Stimulated activated CD4-positive, alpha-beta T cell treated with anti-CD3 and anti-CD28 coated beads, Interleukin-2, amount 100 ng/mL, for 48 hours (primary cell): ENCODE data around the gene NXNL1.
A peak's percentile ranks its signal among the peaks of the same experiment; 100 is the strongest.
"Not testable (repeated sequence)": the region's sequence is repeated elsewhere in the genome, so short reads cannot be mapped to it uniquely, and the experiment has no call there.

ENCODE experiments used
- DNase-seq, 2 donors: peaks; one replicate each; pipeline ENCODE4 v3.0.0-alpha.2; 2020

NXNL1 gene

DNA sequence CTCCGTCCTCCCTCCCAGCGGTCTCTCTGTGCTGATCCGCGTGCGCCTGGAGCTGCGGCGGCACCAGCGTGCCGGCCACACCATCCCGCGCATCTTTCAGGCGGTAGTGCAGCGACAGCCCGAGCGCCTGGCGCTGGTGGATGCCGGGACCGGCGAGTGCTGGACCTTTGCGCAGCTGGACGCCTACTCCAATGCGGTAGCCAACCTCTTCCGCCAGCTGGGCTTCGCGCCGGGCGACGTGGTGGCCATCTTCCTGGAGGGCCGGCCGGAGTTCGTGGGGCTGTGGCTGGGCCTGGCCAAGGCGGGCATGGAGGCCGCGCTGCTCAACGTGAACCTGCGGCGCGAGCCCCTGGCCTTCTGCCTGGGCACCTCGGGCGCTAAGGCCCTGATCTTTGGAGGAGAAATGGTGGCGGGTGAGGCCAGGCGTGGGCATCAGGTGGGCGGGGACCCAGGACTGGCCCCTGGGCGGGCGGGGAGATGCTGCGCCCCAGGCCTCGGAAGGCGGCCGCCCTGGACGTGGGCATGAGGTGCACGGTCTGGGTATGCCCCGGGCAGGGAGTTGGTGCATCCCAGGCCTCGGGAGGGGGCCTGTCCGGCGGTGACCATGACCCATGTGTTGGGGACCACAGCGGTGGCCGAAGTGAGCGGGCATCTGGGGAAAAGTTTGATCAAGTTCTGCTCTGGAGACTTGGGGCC is 26.0 kb upstream of the NXNL1 start:
- DNase-seq, result no peak

DNA sequence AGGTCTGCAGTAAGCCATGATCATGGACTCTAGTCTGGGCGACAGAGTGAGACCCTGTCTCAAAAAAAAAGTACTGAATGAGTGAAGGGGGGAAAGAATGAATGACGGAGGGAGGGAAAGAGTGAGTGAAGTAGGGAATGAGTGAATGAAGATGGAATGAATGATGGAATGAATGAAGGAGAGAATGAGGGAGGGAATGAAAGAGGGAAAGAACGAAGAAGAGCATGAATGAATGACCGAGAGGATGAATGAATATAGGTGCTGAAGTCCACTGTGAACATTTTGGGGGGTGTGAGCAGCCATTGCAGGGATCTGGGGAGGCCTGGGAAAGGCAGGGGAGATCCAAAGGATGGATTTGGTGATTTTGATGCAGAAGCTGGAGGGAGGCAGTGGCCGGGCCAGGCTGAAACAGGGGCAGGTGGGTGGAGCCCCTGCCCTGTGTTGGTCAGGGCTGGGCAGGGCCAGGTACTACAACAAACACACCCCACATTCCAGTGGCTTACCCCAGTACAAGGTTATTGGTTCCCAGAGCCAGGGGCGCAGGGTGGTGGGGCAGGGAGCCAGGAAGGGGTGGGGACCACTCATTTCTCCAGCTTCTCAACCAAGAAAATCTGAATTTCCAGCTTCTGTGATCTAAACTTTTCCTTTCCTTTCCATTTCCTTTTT is 23.9 kb upstream of the NXNL1 start:
- no peak for DNase-seq

DNA sequence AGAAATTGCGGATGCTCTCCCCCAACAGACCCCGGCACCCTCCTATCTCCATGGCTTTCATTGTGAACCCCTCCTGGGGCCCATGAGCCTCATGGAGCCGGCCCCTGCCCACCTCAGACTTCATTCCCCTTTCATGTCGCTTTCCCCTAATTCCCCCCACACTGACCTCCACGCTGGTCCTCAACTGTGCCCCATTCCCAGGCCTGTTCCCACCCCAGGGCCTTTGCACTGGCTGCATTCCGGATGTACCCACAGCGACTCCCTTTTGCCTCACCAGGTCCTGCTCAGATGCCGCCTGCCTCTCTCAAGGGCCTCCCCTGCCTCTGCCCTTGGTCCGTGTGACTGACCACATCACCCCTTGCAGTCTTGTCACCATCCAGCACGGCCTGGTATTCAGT is 22.9 kb upstream of the NXNL1 start:
- DNase-seq, result no peak

DNA sequence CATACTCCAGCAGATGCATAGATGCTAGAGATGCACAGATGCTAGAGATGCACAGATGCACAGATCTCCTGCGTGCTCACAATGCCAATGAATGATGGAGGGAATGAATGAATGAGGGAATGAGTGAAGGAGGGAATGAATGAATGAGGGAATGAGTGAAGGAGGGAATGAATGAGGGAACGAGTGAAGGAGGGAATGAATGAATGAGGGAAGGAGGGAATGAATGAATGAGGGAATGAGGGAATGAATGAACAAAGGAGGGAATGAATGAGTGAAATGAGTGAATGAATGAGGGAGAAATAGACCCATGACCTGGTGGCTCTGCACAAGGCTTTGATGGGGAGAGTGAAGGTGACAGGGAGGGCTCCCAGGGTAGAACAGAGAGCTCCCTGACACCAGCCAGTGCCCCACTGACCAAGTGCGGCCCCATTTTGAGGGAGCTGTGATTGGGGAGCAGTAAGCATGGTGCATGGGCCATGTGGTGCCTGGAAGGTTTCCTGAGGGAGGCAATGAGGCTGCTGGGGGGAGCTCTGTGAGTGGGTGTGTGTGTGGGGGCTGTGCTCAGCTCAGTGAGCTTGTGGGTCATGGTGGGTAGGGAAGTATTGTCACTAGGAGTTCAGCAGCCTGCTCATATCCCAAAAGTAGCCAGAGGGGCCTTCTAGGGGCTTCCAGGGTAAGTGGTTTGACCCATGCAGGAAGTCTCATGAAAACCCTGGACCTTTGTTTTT is 22.3 kb upstream of the NXNL1 start:
- DNase-seq, result no peak

DNA sequence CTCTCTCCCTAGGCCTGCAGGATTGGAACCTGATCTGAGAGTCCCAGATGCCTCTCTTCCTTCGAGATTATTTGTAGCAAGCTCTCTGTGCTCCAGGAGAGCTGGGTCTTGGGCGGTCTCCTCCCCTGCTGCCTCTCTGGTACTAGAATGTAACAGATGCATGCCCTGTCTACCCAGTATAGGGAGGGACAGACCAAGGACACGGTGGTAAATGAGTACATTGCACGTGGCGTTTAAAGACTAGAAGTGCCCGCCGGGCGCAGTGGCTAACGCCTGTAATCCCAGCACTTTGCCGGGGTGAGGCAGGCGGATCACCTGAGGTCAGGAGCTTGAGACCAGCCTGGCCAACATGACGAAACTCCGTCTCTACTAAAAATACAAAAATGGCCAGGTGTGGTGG is 21.3 kb upstream of the NXNL1 start:
- DNase-seq, result no peak

DNA sequence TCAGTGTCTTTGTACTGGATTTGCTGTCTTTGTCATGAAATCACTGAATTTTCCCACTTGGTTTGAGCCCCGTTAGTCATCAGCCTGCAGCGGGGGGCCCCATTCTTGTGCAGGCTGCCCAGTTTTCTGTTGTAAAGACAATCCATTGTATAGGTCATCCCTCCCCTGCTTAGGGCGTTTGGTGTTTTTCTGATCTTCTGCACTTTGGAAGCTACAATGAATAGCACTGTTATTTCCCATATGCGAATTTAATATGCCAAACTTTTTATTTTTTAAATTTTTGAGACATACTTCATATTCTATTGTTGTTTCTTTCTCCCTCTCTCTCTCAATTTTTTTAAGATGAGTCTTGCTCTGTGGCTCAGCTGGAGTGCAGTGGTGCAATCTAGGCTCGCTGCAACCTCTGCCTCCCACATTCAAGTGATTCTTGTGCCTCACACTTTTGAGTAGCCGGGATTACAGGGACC is 18.6 kb upstream of the NXNL1 start:
- no peak for DNase-seq

DNA sequence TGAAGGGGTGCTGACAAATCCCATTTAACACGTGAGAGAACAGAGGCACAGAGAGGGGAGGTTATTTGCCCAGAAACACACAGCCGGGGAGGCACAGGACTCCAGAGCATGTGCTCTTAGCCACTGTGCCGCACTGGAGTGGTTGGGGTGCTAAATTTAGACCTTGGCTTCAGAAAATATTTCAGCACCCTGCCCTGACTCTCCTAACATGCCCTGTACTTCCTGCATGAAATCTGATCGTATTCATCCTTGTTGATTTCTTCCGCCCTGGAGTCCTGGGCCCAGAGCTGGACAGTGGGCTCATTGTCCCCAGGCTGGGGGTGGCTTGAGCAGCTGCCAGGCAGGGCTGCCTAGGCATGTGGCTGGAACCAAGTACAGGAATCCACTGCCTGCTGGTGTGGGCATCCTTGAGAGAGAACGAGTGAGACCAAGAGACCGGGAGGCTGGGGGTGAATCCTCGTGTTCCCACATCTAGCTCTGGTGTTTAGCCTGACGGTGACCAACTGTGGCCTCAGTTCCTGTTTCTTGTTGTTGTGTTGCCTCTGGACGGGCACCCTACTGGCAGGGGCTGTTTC is 14.9 kb upstream of the NXNL1 start:
- no peak for DNase-seq

DNA sequence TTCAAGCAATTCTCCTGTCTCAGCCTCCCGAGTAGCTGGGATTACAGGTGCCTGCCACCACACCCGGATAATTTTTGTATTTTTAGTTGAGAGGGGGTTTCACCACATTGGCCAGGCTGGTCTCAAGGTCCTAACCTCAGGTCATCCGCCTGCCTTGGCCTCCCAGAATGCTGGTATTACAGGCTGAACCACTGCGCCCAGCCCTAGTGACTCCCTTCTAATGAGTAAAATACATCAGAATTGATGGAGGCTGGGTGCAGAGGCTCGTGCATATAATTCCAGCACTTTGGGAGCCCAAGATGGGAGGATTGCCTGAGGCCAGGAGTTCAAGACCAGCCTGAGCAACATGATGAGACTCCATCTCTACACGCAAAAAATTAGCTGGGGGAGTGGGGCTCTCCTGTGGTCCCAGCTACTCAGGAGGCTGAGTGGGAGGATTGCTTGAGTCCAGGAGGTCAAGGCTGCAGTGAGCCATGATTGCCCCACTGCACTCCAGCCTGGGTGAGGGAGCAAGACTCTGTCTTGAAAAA is 14.3 kb upstream of the NXNL1 start:
- DNase-seq, result not testable (repeated sequence)

DNA sequence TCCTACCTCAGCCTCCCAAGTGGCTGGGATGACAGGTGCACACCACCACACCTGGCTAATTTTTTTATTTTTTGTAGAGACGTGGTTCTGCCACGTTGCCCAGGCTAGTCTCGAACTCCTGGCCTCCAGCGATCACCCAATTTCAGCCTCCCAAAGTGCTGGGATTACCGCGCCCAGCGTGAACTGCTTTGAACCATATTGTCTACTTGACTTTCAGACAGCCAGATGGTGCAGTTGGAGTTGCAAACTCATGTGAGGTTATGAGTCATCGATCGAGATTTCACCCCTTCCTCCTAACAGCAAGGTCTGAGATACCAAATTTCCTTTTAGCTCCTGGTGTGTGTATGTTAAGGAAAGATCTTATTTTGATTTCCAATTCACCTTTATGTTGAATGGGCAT is 12.3 kb upstream of the NXNL1 start:
- no peak for DNase-seq

DNA sequence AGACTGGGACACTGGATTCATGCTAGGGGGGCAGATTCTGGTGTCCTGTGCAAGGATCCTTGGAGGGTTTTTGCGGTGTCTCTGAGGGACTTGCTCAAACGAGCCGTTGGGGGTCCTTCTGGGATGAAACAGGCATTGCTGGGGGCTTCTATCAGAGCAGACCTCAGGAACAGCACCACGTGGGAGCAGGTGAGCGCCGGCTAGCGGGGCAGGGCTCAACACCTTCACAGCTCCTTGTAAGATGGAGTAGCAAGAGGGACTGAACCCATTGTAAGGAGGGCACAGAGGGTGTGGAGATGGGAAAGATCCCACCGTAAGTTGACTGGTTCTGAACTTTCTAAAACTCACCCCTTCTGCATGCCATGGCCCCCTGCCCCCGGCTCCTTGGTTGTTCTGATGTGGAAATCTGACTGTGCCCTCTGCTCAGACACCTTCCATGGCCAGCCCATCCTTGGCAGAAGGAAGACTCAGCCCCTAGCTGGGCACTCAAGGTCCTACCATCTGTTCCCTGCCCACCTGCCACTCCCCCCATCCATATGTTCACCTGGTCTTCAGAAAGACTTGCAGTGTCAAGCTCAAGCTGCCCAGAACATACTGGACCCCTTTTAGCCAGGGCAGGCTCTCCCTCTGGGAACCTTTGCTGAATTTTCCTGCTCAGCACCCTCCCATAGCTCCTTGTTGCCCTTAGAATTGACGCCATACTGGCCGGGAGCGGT is 10.8 kb upstream of the NXNL1 start:
- DNase-seq, result no peak

DNA sequence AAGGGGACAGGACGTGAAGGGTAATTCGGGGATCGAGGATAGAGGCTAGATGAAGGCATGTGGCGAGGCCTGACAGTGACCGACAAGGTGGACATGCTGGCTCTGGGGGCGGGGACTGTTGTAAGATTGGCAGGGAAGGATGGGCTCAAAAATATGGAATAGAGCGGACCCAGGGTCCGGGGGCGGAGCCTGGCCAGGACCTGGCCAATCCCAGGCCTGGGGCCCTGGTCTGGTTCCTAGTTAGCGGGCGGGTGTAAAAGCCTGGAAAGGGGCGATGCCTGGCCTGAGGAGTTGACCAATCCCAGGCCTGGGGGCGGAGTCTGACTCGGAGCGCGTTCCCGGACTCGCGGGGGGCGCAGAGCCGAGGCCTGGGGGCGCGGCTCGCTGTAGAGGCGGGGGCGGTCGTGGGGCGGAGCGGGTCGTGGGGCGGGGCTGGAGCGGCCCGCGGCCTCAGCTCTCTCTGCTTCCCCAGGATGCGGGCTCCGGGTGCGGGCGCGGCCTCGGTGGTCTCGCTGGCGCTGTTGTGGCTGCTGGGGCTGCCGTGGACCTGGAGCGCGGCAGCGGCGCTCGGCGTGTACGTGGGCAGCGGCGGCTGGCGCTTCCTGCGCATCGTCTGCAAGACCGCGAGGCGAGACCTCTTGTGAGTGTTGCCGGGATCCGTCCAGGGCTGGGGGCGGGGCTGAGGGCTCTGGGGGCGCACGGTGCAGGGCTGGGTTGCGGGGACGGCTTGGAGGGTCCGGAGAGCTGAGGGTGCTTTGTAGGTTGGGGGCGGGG is 9.5 kb upstream of the NXNL1 start, which contains the start of gene SLC27A1:
SLC27A1 (plus strand) TSS at position 457 of the 774 bp plus-strand sequence; CDS start at position 474, 17 bp downstream.
- peak; percentile 83 to 84 for DNase-seq

DNA sequence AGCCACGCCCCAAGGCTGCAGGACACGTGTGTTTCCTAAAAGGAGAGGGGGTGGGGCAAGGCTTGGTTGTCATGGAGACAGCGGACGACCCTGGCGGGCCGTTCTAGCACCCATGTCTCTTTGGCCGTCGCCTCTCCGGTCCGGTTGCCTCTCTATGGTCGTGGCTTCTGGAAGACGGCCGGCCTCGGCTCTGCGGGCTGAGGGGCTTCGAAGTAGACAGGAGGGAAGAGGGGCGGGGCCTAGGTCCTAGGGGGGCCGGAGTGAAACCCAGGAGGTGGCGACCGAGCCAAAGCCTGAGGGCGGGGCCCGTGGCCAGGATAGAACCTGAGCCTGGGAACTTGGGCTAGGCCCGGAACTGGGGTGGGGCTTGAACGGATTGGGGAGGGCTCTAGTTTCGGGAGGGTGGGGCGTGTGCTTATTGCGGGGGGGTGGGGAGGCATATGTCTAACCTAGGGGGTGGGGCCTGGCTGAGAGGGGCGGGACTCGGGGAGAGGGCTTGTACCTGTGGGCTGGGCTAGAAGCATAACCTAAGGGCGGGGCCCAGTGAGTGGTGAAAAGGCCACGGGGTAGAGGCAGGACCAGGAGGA is 8.8 kb upstream of the NXNL1 start:
- DNase-seq, result peak; percentile 77 to 80

DNA sequence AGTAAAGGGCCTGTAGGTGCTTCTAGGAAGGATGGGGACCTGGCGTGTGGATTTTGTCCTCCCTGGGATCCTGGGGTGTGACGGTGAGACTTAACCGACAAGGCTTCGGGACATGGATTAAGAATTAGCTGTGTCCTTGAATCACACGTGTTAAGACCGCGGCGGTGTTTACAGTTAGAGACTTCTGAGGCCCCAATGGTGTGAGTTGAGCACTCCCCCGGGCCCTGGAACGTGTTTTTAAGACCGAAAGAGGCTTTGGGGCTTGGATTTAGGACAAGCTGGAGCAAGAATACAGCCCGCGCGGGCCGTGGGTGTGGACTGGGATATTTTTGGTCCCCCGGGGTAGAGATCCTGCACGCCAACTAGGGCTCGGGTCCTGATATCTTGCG is 8.4 kb upstream of the NXNL1 start:
- no peak for DNase-seq

DNA sequence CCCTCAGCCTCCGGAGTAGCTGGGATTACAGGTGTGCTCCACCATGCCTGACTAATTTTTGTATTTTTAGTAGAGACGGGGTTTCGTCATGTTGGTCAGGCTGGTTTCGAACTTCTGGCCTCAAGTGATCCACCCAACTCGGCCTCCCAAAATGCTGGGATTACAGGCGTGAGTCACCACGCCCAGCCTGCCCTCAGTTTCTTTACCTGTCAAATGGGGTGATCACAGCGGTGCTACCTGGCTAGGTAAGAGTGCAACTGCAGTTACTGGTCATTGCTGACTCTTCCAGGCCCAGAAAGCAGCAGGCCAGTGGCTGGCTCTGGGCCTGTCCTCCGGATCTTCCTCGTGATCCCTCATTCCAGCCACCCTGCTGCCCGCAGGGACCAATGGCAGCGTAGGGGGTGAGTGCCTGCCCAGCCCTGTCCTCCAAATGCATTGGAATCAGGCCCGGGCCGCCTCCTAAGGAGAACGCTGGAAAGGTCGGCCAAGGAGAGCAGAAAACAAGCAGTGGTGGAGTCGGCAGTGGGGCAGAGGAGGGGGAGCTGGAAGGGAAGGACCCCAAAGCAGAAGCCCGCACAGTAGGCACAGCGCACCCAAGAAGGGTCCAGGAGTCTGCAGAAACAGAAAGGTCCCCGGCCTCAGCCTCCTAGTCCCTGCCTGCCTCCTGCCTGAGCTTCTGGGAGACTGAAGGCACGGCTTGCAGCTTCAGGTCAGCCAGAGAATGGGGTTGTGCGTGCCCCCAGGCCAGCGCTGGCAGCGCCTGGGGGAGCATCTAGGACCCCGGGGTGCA is 7.8 kb upstream of the NXNL1 start:
- no peak for DNase-seq

DNA sequence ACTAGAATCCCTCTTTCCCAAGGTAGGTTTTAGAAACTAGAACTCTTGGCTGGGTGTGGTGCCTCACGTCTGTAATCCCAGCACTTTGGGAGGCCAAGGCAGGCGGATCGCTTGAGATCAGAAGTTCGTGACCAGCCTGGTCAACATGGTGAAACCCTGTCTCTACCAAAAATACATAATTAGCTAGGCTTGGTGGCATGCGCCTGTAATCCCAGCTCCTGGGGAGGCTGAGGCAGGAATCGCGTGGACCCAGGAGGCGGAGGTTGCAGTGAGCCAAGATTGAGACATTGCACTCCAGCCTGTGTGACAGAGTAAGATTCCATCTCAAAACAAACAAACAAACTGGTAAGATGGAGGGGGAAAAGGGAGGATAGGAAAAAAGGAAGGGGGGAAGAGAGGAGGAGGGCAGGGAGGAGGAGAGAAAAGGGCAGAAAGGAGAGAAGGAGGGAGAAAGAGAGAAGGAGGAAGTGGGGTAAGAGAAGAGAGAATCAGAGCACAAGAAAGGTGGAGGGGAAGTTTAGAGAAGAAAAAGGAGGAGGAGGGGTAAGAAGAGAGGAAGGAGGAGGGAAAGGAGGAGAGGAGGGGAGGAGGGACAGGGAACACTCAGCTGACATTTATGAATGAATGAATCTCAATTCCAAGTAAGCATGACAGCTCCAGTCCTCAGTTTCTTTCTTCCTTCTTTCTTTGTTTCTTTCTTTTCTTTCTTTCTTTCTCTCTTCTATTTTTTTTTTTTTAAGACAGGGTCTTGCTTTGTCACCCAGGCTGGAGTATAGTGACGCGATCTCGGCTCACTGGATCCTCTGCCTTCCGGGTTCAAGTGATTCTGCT is 7.0 kb upstream of the NXNL1 start:
- DNase-seq, result no peak

DNA sequence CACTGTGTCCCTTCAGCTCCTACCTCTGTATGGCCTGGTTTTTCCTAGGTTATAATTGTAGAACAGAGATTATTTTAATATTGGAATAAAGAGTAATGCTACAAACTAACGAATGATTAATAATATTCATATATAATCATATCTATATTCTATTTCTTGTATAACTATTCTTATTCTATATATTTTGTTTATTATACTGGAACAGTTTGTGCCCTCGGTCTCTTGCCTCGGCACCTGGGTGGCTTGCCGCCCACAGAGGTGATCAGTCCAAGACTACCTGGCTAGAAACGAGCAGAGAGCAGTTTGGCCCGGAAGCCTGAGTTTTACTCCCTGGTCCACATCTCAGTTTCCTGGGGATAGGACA is 5.7 kb upstream of the NXNL1 start:
- DNase-seq, result no peak

DNA sequence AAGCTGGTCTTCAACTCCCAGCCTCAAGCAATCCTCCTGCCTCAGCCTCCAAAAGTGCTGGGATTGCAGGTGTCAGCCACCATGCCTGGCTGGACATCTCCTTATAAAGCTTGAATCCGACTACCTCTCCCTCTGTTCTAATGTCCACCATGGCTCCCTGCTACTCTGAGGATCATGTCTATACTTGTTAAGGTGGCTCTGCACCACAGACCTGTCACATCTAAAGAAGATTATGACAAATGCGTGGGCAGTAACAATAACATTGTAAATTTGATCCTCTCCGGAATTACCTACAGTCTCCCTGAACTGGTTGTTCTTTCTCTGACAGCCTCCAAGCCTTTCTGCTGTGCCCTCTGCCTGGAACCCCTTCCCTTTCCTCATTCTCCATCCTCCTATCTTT is 1.8 kb downstream of the NXNL1 start:
- DNase-seq, result no peak

DNA sequence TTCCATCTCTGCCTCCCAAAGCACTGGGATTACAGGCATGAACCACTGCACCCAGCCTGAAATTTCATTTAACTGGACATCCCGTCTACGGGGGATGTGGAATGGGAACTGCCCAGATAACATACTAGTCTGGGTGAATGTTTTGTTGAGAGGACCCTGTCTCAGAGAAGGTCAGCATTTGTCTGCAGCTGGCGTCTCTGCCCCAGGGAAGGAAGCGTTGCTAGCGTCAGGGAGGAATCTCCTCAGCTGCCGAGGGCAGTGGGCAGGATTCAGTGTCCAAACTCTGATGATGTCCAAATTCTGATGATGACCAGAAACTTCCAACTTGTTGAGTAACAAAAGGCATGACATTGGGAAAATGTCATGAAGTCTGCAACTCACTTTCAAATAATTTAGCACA is 3.1 kb downstream of the NXNL1 start:
- no peak for DNase-seq

DNA sequence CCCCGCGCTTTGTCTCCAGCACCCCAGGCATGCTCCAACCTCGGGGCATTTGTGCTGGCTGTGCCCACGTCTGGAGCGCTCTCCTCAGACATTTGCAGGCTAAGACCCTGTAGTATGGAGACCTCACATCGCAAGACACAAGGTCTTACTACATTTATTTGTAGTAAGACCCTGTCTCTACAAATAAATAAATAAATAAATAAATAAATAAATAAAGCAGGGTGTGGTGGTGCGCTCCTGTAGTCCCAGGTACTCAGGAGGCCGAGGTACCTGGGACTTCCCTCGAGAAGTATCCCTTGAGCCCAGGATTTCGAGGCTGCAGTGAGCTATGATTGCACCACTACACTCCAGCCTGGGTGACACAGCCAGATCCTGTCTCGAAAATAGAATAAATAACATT is 4.6 kb downstream of the NXNL1 start:
- no peak for DNase-seq
